Activated naive CD8-positive, alpha-beta T cell treated with anti-CD3 and anti-CD28 coated beads, Interleukin-2, amount 50 U/mL, for 16 hours (primary cell): ENCODE data around the gene NETO2.
"Not testable (repeated sequence)": the region's sequence is repeated elsewhere in the genome, so short reads cannot be mapped to it uniquely, and the experiment has no call there.

Experiments
- DNase-seq: peaks from one replicate; pipeline ENCODE4 v3.0.0-alpha.2; 2020; ENCODE audit warnings: low read depth, low spot score

Gene NETO2

GRCh38 chr16:47065766-47066688 is 77.7 kb downstream of the NETO2 start:
- DNase-seq: no peak

- DNase-seq: no peak
Measured at GRCh38 chr16:47064775-47065174, 79.0 kb downstream of the NETO2 start.

- no peak for DNase-seq
Measured at GRCh38 chr16:47063011-47063724, 80.6 kb downstream of the NETO2 start.

GRCh38 chr16:47061204-47061603 is 82.5 kb downstream of the NETO2 start:
- DNase-seq: no peak

GRCh38 chr16:47060596-47060995 is 83.1 kb downstream of the NETO2 start:
- DNase-seq: no peak

GRCh38 chr16:47059991-47060390 is 83.8 kb downstream of the NETO2 start:
- no peak for DNase-seq

- DNase-seq: not testable (repeated sequence)
Measured at GRCh38 chr16:47059130-47059529, 84.6 kb downstream of the NETO2 start.

GRCh38 chr16:47058295-47059086 is 85.3 kb downstream of the NETO2 start:
- DNase-seq: no peak

GRCh38 chr16:47057630-47057993 is 86.1 kb downstream of the NETO2 start:
- DNase-seq: no peak

- DNase-seq: no peak
Measured at GRCh38 chr16:47056688-47057629, 86.8 kb downstream of the NETO2 start.

GRCh38 chr16:47056061-47056460 is 87.7 kb downstream of the NETO2 start:
- not testable (repeated sequence) for DNase-seq

GRCh38 chr16:47055136-47055885 is 88.4 kb downstream of the NETO2 start:
- DNase-seq: no peak

- DNase-seq: no peak
Measured at GRCh38 chr16:47054306-47054705, 89.4 kb downstream of the NETO2 start.

- DNase-seq: no peak
Measured at GRCh38 chr16:47053895-47054294, 89.8 kb downstream of the NETO2 start.

- DNase-seq: no peak
Measured at GRCh38 chr16:47052666-47053640, 90.8 kb downstream of the NETO2 start.

- DNase-seq: no peak
Measured at GRCh38 chr16:47051031-47051430, 92.7 kb downstream of the NETO2 start.

GRCh38 chr16:47049901-47050583 is 93.7 kb downstream of the NETO2 start:
- DNase-seq: no peak

GRCh38 chr16:47047524-47048203 is 96.1 kb downstream of the NETO2 start:
- no peak for DNase-seq
